ENCODE measurements around the gene KRT82. TPM values are rescaled to one million over a fixed set of nuclear protein-coding genes. Genes with fewer than 3 reads are reported as not detected.

Gene KRT82
- total RNA-seq (2022) (not detected in 2 replicates), Bru-seq, nascent RNA (not detected), BruChase-seq, experiment 1, labeled RNA remaining after a 2-hour chase (not detected), BruChase-seq, experiment 2, labeled RNA remaining after a 6-hour chase (not detected)
- long read RNA-seq, result 0 reads

DNA sequence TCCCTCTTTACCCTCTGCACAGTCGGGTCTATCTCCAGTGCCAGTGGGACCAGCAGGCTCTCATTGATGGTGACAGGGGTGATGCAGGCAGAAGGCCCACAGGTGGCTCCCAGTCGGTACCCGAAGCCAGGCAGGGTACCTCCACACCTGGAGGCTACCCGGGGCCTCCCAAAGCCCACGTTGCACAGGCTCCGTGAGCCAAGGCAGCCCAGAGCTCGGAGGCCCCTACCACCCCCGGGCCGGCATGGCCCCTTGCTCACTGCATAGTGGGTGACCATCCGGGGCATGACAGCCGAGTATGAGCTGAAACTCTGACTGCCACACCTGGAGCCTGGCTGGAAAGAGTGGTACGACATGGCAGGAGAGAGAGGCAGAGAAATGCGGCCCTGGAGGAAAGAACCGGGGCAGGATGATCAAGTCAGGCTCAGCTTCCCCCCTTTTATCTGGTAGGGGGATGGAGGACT, at the start of gene KRT82:
Gene KRT82 (minus strand): TSS at position 414 of the 464 bp plus-strand sequence. CDS start 58 bp downstream, at position 356.
- H3K4me1 Mint-ChIP-seq (ENCODE audit: low read depth, unreplicated experiment), result no peaks in the 10 kb centered on the region
- H3K27me3 ChIP-seq (replicated peaks; ENCODE audit: control insufficient read depth, insufficient read depth, low read length), result no peaks in the 10 kb centered on the region
- no peak within 1 kb of the TSS for H3K4me3 ChIP-seq (ENCODE audit: low read depth, low read length)
- no TSS peak for BruUV-seq (replicated peaks)
- ChIA-PET CTCF (no interaction called here), POLR2A (no interaction called here)
- no peaks in the 10 kb centered on the region for H3K36me3 ChIP-seq (ENCODE audit: control insufficient read depth, insufficient read depth, low read length)
- peaks cover 10% of the 10 kb centered on the region for H3K9me3 Mint-ChIP-seq (ENCODE audit: unreplicated experiment)
- no peak for DNase-seq
- no peak within 1 kb of the TSS for H3K4me3 Mint-ChIP-seq (ENCODE audit: unreplicated experiment)
- no peaks in the 10 kb centered on the region for H3K4me1 ChIP-seq
- H3K9me3 ChIP-seq, result no peaks in the 10 kb centered on the region
- TF ChIP-seq, protein P1, sequence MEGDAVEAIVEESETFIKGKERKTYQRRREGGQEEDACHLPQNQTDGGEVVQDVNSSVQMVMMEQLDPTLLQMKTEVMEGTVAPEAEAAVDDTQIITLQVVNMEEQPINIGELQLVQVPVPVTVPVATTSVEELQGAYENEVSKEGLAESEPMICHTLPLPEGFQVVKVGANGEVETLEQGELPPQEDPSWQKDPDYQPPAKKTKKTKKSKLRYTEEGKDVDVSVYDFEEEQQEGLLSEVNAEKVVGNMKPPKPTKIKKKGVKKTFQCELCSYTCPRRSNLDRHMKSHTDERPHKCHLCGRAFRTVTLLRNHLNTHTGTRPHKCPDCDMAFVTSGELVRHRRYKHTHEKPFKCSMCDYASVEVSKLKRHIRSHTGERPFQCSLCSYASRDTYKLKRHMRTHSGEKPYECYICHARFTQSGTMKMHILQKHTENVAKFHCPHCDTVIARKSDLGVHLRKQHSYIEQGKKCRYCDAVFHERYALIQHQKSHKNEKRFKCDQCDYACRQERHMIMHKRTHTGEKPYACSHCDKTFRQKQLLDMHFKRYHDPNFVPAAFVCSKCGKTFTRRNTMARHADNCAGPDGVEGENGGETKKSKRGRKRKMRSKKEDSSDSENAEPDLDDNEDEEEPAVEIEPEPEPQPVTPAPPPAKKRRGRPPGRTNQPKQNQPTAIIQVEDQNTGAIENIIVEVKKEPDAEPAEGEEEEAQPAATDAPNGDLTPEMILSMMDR (IDR thresholded peaks at IDR 0.05; ENCODE audit: insufficient read depth in 1 of 2, low read depth in 1 of 2, low read length in 1 of 2, severe bottlenecking in 1 of 2, unreplicated experiment in 1 of 2), result no peak
- intact Hi-C loops (cut with micrococcal nuclease; ENCODE audit: unreplicated experiment), result no loop called here
- peaks cover 4% of the 10 kb centered on the region for H3K36me3 Mint-ChIP-seq (ENCODE audit: insufficient read depth, unreplicated experiment)
- no peaks in the 10 kb centered on the region for H3K27me3 Mint-ChIP-seq (ENCODE audit: insufficient read depth, unreplicated experiment)
- no peak within 1 kb of the TSS for H3K27ac Mint-ChIP-seq (ENCODE audit: unreplicated experiment)

DNA sequence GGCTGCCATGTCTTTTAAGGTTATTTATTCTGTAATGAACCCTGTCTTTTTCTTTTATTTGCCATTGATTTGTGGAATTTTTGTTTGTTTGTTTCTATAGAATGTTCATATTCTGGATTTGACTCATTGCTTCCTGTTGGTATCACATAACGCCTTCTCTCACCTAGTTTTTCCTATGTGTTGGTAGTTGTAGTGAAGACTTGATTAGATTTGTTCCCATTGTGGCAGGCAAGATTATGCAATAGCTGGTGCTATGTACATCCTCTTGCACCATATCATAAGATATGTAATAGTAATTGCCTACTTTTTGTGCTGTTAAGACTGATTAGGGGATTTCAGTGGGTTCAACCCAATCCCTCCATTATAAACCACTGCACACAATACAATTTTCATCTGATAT, 49.7 kb upstream of the KRT82 start:
- no peak overlapping the region for H3K4me3 ChIP-seq (ENCODE audit: low read depth, low read length)
- CTCF ChIA-PET, result no interaction called here
- H3K4me1 ChIP-seq, result no peaks in the 10 kb centered on the region
- no peaks in the 10 kb centered on the region for H3K9me3 ChIP-seq
- Mint-ChIP-seq H3K4me1 (ENCODE audit: low read depth, unreplicated experiment) (no peaks in the 10 kb centered on the region), H3K4me3 (ENCODE audit: unreplicated experiment) (no peak overlapping the region), H3K27ac (ENCODE audit: unreplicated experiment) (no peak overlapping the region), H3K9me3 (ENCODE audit: unreplicated experiment) (no peaks in the 10 kb centered on the region), H3K27me3 (ENCODE audit: insufficient read depth, unreplicated experiment) (peaks cover 10% of the 10 kb centered on the region), H3K36me3 (ENCODE audit: insufficient read depth, unreplicated experiment) (no peaks in the 10 kb centered on the region)
- H3K27me3 ChIP-seq (replicated peaks; ENCODE audit: control insufficient read depth, insufficient read depth, low read length), result no peaks in the 10 kb centered on the region
- POLR2A ChIA-PET, result no interaction called here
- intact Hi-C loops (cut with micrococcal nuclease; ENCODE audit: unreplicated experiment), result no loop called here
- no TSS peak for BruUV-seq (replicated peaks)
- H3K36me3 ChIP-seq (ENCODE audit: control insufficient read depth, insufficient read depth, low read length), result no peaks in the 10 kb centered on the region
- TF ChIP-seq, protein P1 (IDR thresholded peaks at IDR 0.05; ENCODE audit: insufficient read depth in 1 of 2, low read depth in 1 of 2, low read length in 1 of 2, severe bottlenecking in 1 of 2, unreplicated experiment in 1 of 2), result no peak
- no peak for DNase-seq

DNA sequence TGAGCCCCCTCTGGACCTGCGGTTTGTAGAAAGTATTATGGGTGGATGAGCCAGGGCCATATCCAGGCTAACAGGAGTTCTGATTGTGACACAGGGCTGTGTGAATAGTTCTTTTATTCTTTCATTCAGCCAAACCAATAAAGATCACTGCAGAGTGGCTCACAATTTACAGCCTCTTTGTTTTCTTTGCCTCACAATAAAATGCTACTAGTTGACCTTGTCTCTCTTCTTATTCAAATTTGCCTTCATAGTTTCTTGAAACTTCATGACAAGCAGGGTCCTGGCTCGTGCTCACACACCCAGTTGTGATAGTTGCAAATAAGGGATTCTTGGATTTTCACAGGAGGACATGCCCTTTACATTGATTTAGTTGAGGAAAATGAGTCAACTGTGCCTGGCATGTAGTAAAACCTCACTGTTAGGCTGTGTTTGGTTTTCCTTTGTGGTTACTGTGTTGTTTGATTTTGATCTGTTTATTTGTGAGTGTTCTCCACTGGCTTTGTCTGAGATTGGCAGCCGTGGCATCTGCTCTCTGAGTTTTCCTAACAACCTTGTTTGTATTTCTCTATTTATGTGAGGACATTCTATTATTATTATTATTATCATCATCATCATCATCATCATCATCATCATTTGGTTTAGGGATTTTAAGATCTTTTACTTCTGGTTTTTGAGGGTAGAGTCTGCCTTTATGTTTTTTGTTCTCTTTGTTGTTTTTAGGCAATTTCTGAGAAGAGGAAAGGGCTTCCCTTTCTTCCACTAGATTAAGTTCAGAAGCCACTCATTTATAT, 48.5 kb upstream of the KRT82 start:
- H3K36me3 Mint-ChIP-seq (ENCODE audit: insufficient read depth, unreplicated experiment), result no peaks in the 10 kb centered on the region
- DNase-seq, result no peak
- BruUV-seq (replicated peaks), result no TSS peak
- H3K4me1 ChIP-seq, result no peaks in the 10 kb centered on the region
- H3K27me3 Mint-ChIP-seq (ENCODE audit: insufficient read depth, unreplicated experiment), result peaks cover 9% of the 10 kb centered on the region
- no peak overlapping the region for H3K4me3 ChIP-seq (ENCODE audit: low read depth, low read length)
- H3K4me1 Mint-ChIP-seq (ENCODE audit: low read depth, unreplicated experiment), result no peaks in the 10 kb centered on the region
- no peaks in the 10 kb centered on the region for H3K9me3 Mint-ChIP-seq (ENCODE audit: unreplicated experiment)
- no peaks in the 10 kb centered on the region for H3K9me3 ChIP-seq
- POLR2A ChIA-PET, result no interaction called here
- intact Hi-C loops (cut with micrococcal nuclease; ENCODE audit: unreplicated experiment), result no loop called here
- H3K36me3 ChIP-seq (ENCODE audit: control insufficient read depth, insufficient read depth, low read length), result no peaks in the 10 kb centered on the region
- no peak overlapping the region for H3K27ac Mint-ChIP-seq (ENCODE audit: unreplicated experiment)
- TF ChIP-seq, protein P1 (IDR thresholded peaks at IDR 0.05; ENCODE audit: insufficient read depth in 1 of 2, low read depth in 1 of 2, low read length in 1 of 2, severe bottlenecking in 1 of 2, unreplicated experiment in 1 of 2), result no peak
- H3K4me3 Mint-ChIP-seq (ENCODE audit: unreplicated experiment), result no peak overlapping the region
- CTCF ChIA-PET, result no interaction called here
- no peaks in the 10 kb centered on the region for H3K27me3 ChIP-seq (replicated peaks; ENCODE audit: control insufficient read depth, insufficient read depth, low read length)
